Trophoblast cell (in vitro differentiated cells and primary cell): ENCODE results near the gene RTN4RL2.

ENCODE experiments used
- DNase-seq, 2 donors: peaks; one replicate each; pipeline ENCODE4 v3.0.0-alpha.2; 2016
- H2AFZ ChIP-seq: 2 replicates; pipeline ENCODE4 v1.6.1; 2013; ENCODE audit warnings: low read length, moderate library complexity, mild to moderate bottlenecking; ENCODE audit not compliant: insufficient read depth, poor library complexity
- H2AK5ac ChIP-seq: 2 replicates; pipeline ENCODE4 v1.6.1; 2013; ENCODE audit warnings: mild to moderate bottlenecking, low read length
- H2BK120ac ChIP-seq: 2 replicates; pipeline ENCODE4 v1.6.1; 2013; ENCODE audit warnings: low read length, mild to moderate bottlenecking, moderate library complexity; ENCODE audit not compliant: insufficient read depth, poor library complexity
- H2BK12ac ChIP-seq: 2 replicates; pipeline ENCODE4 v1.6.1; 2013; ENCODE audit warnings: mild to moderate bottlenecking, low read length, moderate library complexity
- H2BK5ac ChIP-seq: 2 replicates; pipeline ENCODE4 v1.6.1; 2013; ENCODE audit warnings: low read length, low read depth, moderate library complexity, mild to moderate bottlenecking; ENCODE audit not compliant: poor library complexity
- H3K14ac ChIP-seq: 2 replicates; pipeline ENCODE4 v1.6.1; 2013; ENCODE audit warnings: mild to moderate bottlenecking, low read length
- H3K18ac ChIP-seq: 2 replicates; pipeline ENCODE4 v1.6.1; 2013; ENCODE audit warnings: mild to moderate bottlenecking, low read length
- H3K23ac ChIP-seq: 2 replicates; pipeline ENCODE4 v1.6.1; 2013; ENCODE audit warnings: low read length
- H3K27ac ChIP-seq: 2 replicates; pipeline ENCODE4 v1.5.1; 2013; ENCODE audit warnings: low read depth, mild to moderate bottlenecking, inconsistent platforms, low read length, moderate library complexity
- H3K27me3 ChIP-seq: 2 replicates; pipeline ENCODE4 v1.6.1; 2013; ENCODE audit warnings: inconsistent platforms, mild to moderate bottlenecking, low read length, moderate library complexity; ENCODE audit not compliant: insufficient read depth
- H3K36me3 ChIP-seq, 2 experiments: 1 replicate in 1 of 2; 2 replicates in 1 of 2; pipeline ENCODE4 v1.6.1; 2013; ENCODE audit warnings: low read length in 2 of 2, mild to moderate bottlenecking in 2 of 2, moderate library complexity in 1 of 2; ENCODE audit not compliant: insufficient read depth in 2 of 2, control insufficient read depth in 1 of 2
- H3K4ac ChIP-seq: 2 replicates; pipeline ENCODE4 v1.6.1; 2013; ENCODE audit warnings: low read depth, mild to moderate bottlenecking, low read length, moderate library complexity
- H3K4me1 ChIP-seq, 2 experiments: 1 replicate in 1 of 2; 2 replicates in 1 of 2; pipeline ENCODE4 v1.6.1; 2013; ENCODE audit warnings: low read length in 2 of 2, mild to moderate bottlenecking in 2 of 2, moderate library complexity in 1 of 2; ENCODE audit not compliant: insufficient read depth in 2 of 2, control insufficient read depth in 1 of 2
- H3K4me2 ChIP-seq: 2 replicates; pipeline ENCODE4 v1.6.1; 2013; ENCODE audit warnings: inconsistent platforms, mild to moderate bottlenecking, low read length, moderate library complexity
- H3K4me3 ChIP-seq: 2 replicates; pipeline ENCODE4 v1.5.1; 2013; ENCODE audit warnings: mild to moderate bottlenecking, low read depth, low read length, inconsistent platforms
- H3K79me1 ChIP-seq: one replicate; pipeline ENCODE4 v1.6.1; 2013; ENCODE audit warnings: low read length
- H3K79me2 ChIP-seq: 2 replicates; pipeline ENCODE4 v1.6.1; 2013; ENCODE audit warnings: low read length, mild to moderate bottlenecking; ENCODE audit not compliant: control insufficient read depth, insufficient read depth, poor library complexity
- H3K9ac ChIP-seq: 2 replicates; pipeline ENCODE4 v1.6.1; 2013; ENCODE audit warnings: mild to moderate bottlenecking, low read length
- H3K9me3 ChIP-seq: 2 replicates; pipeline ENCODE4 v1.6.1; 2013; ENCODE audit warnings: low read depth, mild to moderate bottlenecking, control low read depth, inconsistent platforms, low read length; ENCODE audit not compliant: insufficient read depth
- H4K12ac ChIP-seq: 2 replicates; pipeline ENCODE4 v1.6.1; 2013; ENCODE audit warnings: low read depth, mild to moderate bottlenecking, low read length, moderate library complexity
- H4K8ac ChIP-seq: 2 replicates; pipeline ENCODE4 v1.6.1; 2013; ENCODE audit warnings: low read depth, mild to moderate bottlenecking, low read length, moderate library complexity
- H4K91ac ChIP-seq: one replicate; pipeline ENCODE4 v1.6.1; 2013; ENCODE audit warnings: low read depth, mild to moderate bottlenecking, low read length, moderate library complexity
- WGBS: extraction: QIAGEN DNeasy Blood & Tissue Kit; methylation state at CpG from one replicate; pipeline ENCODE4 v1.1.7; 2013; ENCODE audit warnings: missing lambda C conversion rate; ENCODE audit not compliant: insufficient read length, insufficient coverage; ENCODE audit errors: extremely low coverage; 5-methylcytosine and 5-hydroxymethylcytosine counted together

Gene RTN4RL2

GRCh38 chr11:57477507-57478189, 17.3 kb downstream of the RTN4RL2 start:
- H3K4me1 ChIP-seq, result peaks cover 6 to 11% of the 10 kb centered on the region in 2 experiments
- H3K4me2 ChIP-seq, result no peak overlapping the region
- H4K8ac ChIP-seq, result no peak overlapping the region
- H3K27ac ChIP-seq, result no peak overlapping the region
- H3K18ac ChIP-seq, result no peak overlapping the region
- no peaks in the 10 kb centered on the region for H3K79me1 ChIP-seq
- no peak overlapping the region for H3K14ac ChIP-seq
- H4K91ac ChIP-seq, result no peak overlapping the region
- no peak overlapping the region for H2BK12ac ChIP-seq
- no peak for DNase-seq
- H3K4ac ChIP-seq, result no peak overlapping the region
- no peak overlapping the region for H2BK120ac ChIP-seq
- no peak overlapping the region for H3K9ac ChIP-seq
- peaks cover 44% of the 10 kb centered on the region for H3K27me3 ChIP-seq
- peak overlapping the region; percentile 14 for H3K4me3 ChIP-seq
- no peak overlapping the region for H2AFZ ChIP-seq
- H2BK5ac ChIP-seq, result no peak overlapping the region
- peaks cover 3% of the 10 kb centered on the region for H3K9me3 ChIP-seq
- H3K36me3 ChIP-seq, result no peaks in the 10 kb centered on the region
- H3K79me2 ChIP-seq, result no peaks in the 10 kb centered on the region
- H2AK5ac ChIP-seq, result no peak overlapping the region
- no peak overlapping the region for H3K23ac ChIP-seq
- WGBS, result no CpG with 5 or more reads among the region's 11 CpGs
- H4K12ac ChIP-seq, result no peak overlapping the region

GRCh38 chr11:57479021-57479663, 18.8 kb downstream of the RTN4RL2 start:
- H3K18ac ChIP-seq, result no peak overlapping the region
- no peak overlapping the region for H4K8ac ChIP-seq
- H2AK5ac ChIP-seq, result no peak overlapping the region
- H4K91ac ChIP-seq, result no peak overlapping the region
- no peaks in the 10 kb centered on the region for H3K79me1 ChIP-seq
- H3K4me3 ChIP-seq, result no peak overlapping the region
- peaks cover 6 to 15% of the 10 kb centered on the region in 2 experiments for H3K4me1 ChIP-seq
- peaks cover 52% of the 10 kb centered on the region for H3K27me3 ChIP-seq
- no peak overlapping the region for H3K23ac ChIP-seq
- no peak overlapping the region for H2BK120ac ChIP-seq
- no peak overlapping the region for H2BK12ac ChIP-seq
- H4K12ac ChIP-seq, result no peak overlapping the region
- WGBS, result no CpG with 5 or more reads among the region's 11 CpGs
- H3K36me3 ChIP-seq, result no peaks in the 10 kb centered on the region
- H2AFZ ChIP-seq, result no peak overlapping the region
- no peak for DNase-seq
- no peaks in the 10 kb centered on the region for H3K79me2 ChIP-seq
- no peak overlapping the region for H3K27ac ChIP-seq
- peaks cover 3% of the 10 kb centered on the region for H3K9me3 ChIP-seq
- no peak overlapping the region for H3K4me2 ChIP-seq
- no peak overlapping the region for H3K14ac ChIP-seq
- H3K9ac ChIP-seq, result no peak overlapping the region
- no peak overlapping the region for H2BK5ac ChIP-seq
- H3K4ac ChIP-seq, result no peak overlapping the region

- H3K4me1 ChIP-seq, result peaks cover 6 to 15% of the 10 kb centered on the region in 2 experiments
- H3K14ac ChIP-seq, result no peak overlapping the region
- WGBS, result no CpG with 5 or more reads among the region's 4 CpGs
- H2BK12ac ChIP-seq, result no peak overlapping the region
- no peak overlapping the region for H2AK5ac ChIP-seq
- H3K36me3 ChIP-seq, result no peaks in the 10 kb centered on the region
- no peak overlapping the region for H4K91ac ChIP-seq
- H3K18ac ChIP-seq, result no peak overlapping the region
- H3K4me3 ChIP-seq, result no peak overlapping the region
- H3K27ac ChIP-seq, result no peak overlapping the region
- H2BK120ac ChIP-seq, result no peak overlapping the region
- peaks cover 48% of the 10 kb centered on the region for H3K27me3 ChIP-seq
- H3K79me2 ChIP-seq, result no peaks in the 10 kb centered on the region
- peak in 1 of 2 donors; percentile 48 for DNase-seq
- no peak overlapping the region for H4K12ac ChIP-seq
- H3K9ac ChIP-seq, result no peak overlapping the region
- H3K4ac ChIP-seq, result no peak overlapping the region
- no peak overlapping the region for H3K4me2 ChIP-seq
- no peak overlapping the region for H2BK5ac ChIP-seq
- H4K8ac ChIP-seq, result no peak overlapping the region
- H3K79me1 ChIP-seq, result no peaks in the 10 kb centered on the region
- H3K9me3 ChIP-seq, result peaks cover 3% of the 10 kb centered on the region
- no peak overlapping the region for H3K23ac ChIP-seq
- no peak overlapping the region for H2AFZ ChIP-seq
Measured at GRCh38 chr11:57479911-57480310, 19.6 kb downstream of the RTN4RL2 start.

GRCh38 chr11:57480409-57481137, 20.2 kb downstream of the RTN4RL2 start:
- H3K27ac ChIP-seq, result no peak overlapping the region
- no peak overlapping the region for H3K4ac ChIP-seq
- H3K4me2 ChIP-seq, result no peak overlapping the region
- H3K79me1 ChIP-seq, result no peaks in the 10 kb centered on the region
- H3K4me1 ChIP-seq, result peaks cover 6 to 15% of the 10 kb centered on the region in 2 experiments
- H3K36me3 ChIP-seq, result no peaks in the 10 kb centered on the region
- H2AK5ac ChIP-seq, result no peak overlapping the region
- no peak overlapping the region for H3K23ac ChIP-seq
- no peak overlapping the region for H2BK120ac ChIP-seq
- H3K9me3 ChIP-seq, result peaks cover 3% of the 10 kb centered on the region
- H2BK12ac ChIP-seq, result no peak overlapping the region
- H3K79me2 ChIP-seq, result no peaks in the 10 kb centered on the region
- H4K91ac ChIP-seq, result no peak overlapping the region
- H4K8ac ChIP-seq, result no peak overlapping the region
- WGBS, result no CpG with 5 or more reads among the region's 9 CpGs
- H3K9ac ChIP-seq, result no peak overlapping the region
- H3K14ac ChIP-seq, result no peak overlapping the region
- peaks cover 43% of the 10 kb centered on the region for H3K27me3 ChIP-seq
- H3K18ac ChIP-seq, result no peak overlapping the region
- no peak overlapping the region for H3K4me3 ChIP-seq
- H4K12ac ChIP-seq, result no peak overlapping the region
- peak; percentile 62 to 82 for DNase-seq
- H2BK5ac ChIP-seq, result no peak overlapping the region
- H2AFZ ChIP-seq, result no peak overlapping the region
